22Rv1 (cell line): Measurements from ENCODE around the gene SPINT2.

Experiments used
- CTCF ChIP-seq: fragments of 450-650 bp; IDR thresholded peaks from 2 replicates; pipeline ENCODE4 v1.5.1; 2017; ENCODE audit warnings: mild to moderate bottlenecking
- ZFX ChIP-seq: fragments of 450-650 bp; IDR thresholded peaks from 2 replicates; pipeline ENCODE4 v1.6.1; 2017; ENCODE audit warnings: antibody characterized with exemption, borderline replicate concordance

GRCh38 chr19:38288123-38288855 lies 23.9 kb downstream of the SPINT2 start:
- TF ChIP-seq CTCF, result no peak
- no peak for TF ChIP-seq ZFX
